ENCODE data around the gene MICU1. TPM values are rescaled to one million over a fixed set of nuclear protein-coding genes. Genes with fewer than 3 reads are reported as not detected.

The MICU1 gene
- polyA plus RNA-seq, 1 donor (not counting 4 experiments of a cell fraction or from before 2014, with no cell fraction given): 19.4 TPM

GRCh38 chr10:72505435-72505834 lies 120.4 kb downstream of the MICU1 start:
- Histone ChIP-seq H3K36me3 (ENCODE audit: control insufficient read depth in 2 of 2, extremely low read depth in 1 of 2, insufficient read depth in 2 of 2, low read length in 2 of 2) (no peaks in the 10 kb centered on the region), H3K4me2 (ENCODE audit: control insufficient read depth, extremely low read depth, insufficient read depth, low read depth, low read length) (no peak overlapping the region), H4K20me1 (ENCODE audit: control insufficient read depth, extremely low read depth, insufficient read depth, low read length) (no peaks in the 10 kb centered on the region), H3K9me3 (ENCODE audit: control insufficient read depth, low read depth, low read length) (no peaks in the 10 kb centered on the region), H3K9ac (ENCODE audit: control insufficient read depth, extremely low read depth, insufficient read depth, low read length) (no peak overlapping the region), H3K27ac (ENCODE audit: control insufficient read depth, insufficient read depth, low read length) (no peak overlapping the region), H3K4me3 (ENCODE audit: control insufficient read depth in 2 of 3, extremely low read depth in 1 of 3, insufficient read depth in 2 of 3, low read depth in 1 of 3, low read length in 3 of 3) (no peak overlapping the region), H3K4me1 (ENCODE audit: control insufficient read depth, extremely low read depth, insufficient read depth, low read length) (no peaks in the 10 kb centered on the region), H3K9me1 (ENCODE audit: control insufficient read depth, extremely low read depth, insufficient read depth, low read length) (no peaks in the 10 kb centered on the region), H2AFZ (ENCODE audit: control insufficient read depth, low read length) (no peak overlapping the region), H3K79me2 (ENCODE audit: control insufficient read depth, insufficient read depth, low read length) (no peaks in the 10 kb centered on the region), H3K27me3 (ENCODE audit: control insufficient read depth, extremely low read depth, insufficient read depth, low read length) (no peaks in the 10 kb centered on the region)
- DNase-seq (ENCODE audit: low read depth, low spot score) (no peak), FAIRE-seq (no peak)
- TF ChIP-seq EZH2 (IDR thresholded peaks at IDR 0.05; ENCODE audit: low read length): no peak
- TF ChIP-seq, protein P1, sequence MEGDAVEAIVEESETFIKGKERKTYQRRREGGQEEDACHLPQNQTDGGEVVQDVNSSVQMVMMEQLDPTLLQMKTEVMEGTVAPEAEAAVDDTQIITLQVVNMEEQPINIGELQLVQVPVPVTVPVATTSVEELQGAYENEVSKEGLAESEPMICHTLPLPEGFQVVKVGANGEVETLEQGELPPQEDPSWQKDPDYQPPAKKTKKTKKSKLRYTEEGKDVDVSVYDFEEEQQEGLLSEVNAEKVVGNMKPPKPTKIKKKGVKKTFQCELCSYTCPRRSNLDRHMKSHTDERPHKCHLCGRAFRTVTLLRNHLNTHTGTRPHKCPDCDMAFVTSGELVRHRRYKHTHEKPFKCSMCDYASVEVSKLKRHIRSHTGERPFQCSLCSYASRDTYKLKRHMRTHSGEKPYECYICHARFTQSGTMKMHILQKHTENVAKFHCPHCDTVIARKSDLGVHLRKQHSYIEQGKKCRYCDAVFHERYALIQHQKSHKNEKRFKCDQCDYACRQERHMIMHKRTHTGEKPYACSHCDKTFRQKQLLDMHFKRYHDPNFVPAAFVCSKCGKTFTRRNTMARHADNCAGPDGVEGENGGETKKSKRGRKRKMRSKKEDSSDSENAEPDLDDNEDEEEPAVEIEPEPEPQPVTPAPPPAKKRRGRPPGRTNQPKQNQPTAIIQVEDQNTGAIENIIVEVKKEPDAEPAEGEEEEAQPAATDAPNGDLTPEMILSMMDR (optimal IDR thresholded peaks at IDR 0.05 in 1 of 3, IDR thresholded peaks at IDR 0.05 in 1 of 3, conservative IDR thresholded peaks at IDR 0.05 in 1 of 3; ENCODE audit: extremely low read depth in 1 of 3, insufficient read depth in 2 of 3, low read length in 3 of 3): no peak
- dilution Hi-C loops (cut with MboI; ENCODE audit: extremely low pct_ligation_motif_present, low sequenced_read_pairs): no loop called here

- Histone ChIP-seq H3K9ac (ENCODE audit: control insufficient read depth, extremely low read depth, insufficient read depth, low read length) (no peak overlapping the region), H3K9me3 (ENCODE audit: control insufficient read depth, low read depth, low read length) (no peaks in the 10 kb centered on the region), H3K36me3 (ENCODE audit: control insufficient read depth in 2 of 2, extremely low read depth in 1 of 2, insufficient read depth in 2 of 2, low read length in 2 of 2) (no peaks in the 10 kb centered on the region), H3K4me1 (ENCODE audit: control insufficient read depth, extremely low read depth, insufficient read depth, low read length) (no peaks in the 10 kb centered on the region), H3K4me2 (ENCODE audit: control insufficient read depth, extremely low read depth, insufficient read depth, low read depth, low read length) (no peak overlapping the region), H4K20me1 (ENCODE audit: control insufficient read depth, extremely low read depth, insufficient read depth, low read length) (no peaks in the 10 kb centered on the region), H3K9me1 (ENCODE audit: control insufficient read depth, extremely low read depth, insufficient read depth, low read length) (no peaks in the 10 kb centered on the region), H3K27me3 (ENCODE audit: control insufficient read depth, extremely low read depth, insufficient read depth, low read length) (no peaks in the 10 kb centered on the region), H2AFZ (ENCODE audit: control insufficient read depth, low read length) (no peak overlapping the region), H3K4me3 (ENCODE audit: control insufficient read depth in 2 of 3, extremely low read depth in 1 of 3, insufficient read depth in 2 of 3, low read depth in 1 of 3, low read length in 3 of 3) (no peak overlapping the region), H3K27ac (ENCODE audit: control insufficient read depth, insufficient read depth, low read length) (no peak overlapping the region), H3K79me2 (ENCODE audit: control insufficient read depth, insufficient read depth, low read length) (no peaks in the 10 kb centered on the region)
- dilution Hi-C loops (cut with MboI; ENCODE audit: extremely low pct_ligation_motif_present, low sequenced_read_pairs): no loop called here
- no peak for TF ChIP-seq EZH2 (IDR thresholded peaks at IDR 0.05; ENCODE audit: low read length)
- FAIRE-seq (no peak), DNase-seq (ENCODE audit: low read depth, low spot score) (no peak)
Observed at GRCh38 chr10:72503694-72504438, 122.0 kb downstream of the MICU1 start.

DNA sequence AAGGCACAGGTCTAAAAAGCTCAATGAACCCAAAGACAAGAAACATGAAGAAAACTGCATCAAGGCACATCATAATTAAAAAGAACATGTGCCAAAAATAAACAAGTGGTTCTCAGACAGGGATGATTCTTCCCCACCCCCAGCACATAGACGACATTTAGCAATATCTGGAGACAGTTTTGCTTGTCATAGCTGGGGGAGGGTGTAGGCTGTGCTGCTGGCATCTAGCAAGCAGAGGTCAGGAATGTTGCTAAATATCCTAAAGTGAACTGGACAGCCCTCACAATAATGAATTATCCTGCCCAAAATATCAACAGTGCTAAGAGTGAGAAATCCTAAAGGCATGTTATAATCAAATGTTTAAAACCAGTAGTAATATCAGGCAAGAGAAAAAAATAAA lies 122.6 kb downstream of the MICU1 start:
- Histone ChIP-seq H4K20me1 (ENCODE audit: control insufficient read depth, extremely low read depth, insufficient read depth, low read length) (no peaks in the 10 kb centered on the region), H3K27me3 (ENCODE audit: control insufficient read depth, extremely low read depth, insufficient read depth, low read length) (no peaks in the 10 kb centered on the region), H3K4me1 (ENCODE audit: control insufficient read depth, extremely low read depth, insufficient read depth, low read length) (no peaks in the 10 kb centered on the region), H3K9me1 (ENCODE audit: control insufficient read depth, extremely low read depth, insufficient read depth, low read length) (no peaks in the 10 kb centered on the region), H3K4me3 (ENCODE audit: control insufficient read depth in 2 of 3, extremely low read depth in 1 of 3, insufficient read depth in 2 of 3, low read depth in 1 of 3, low read length in 3 of 3) (no peak overlapping the region), H3K4me2 (ENCODE audit: control insufficient read depth, extremely low read depth, insufficient read depth, low read depth, low read length) (no peak overlapping the region), H3K27ac (ENCODE audit: control insufficient read depth, insufficient read depth, low read length) (no peak overlapping the region), H3K9ac (ENCODE audit: control insufficient read depth, extremely low read depth, insufficient read depth, low read length) (no peak overlapping the region), H3K9me3 (ENCODE audit: control insufficient read depth, low read depth, low read length) (no peaks in the 10 kb centered on the region), H3K79me2 (ENCODE audit: control insufficient read depth, insufficient read depth, low read length) (no peaks in the 10 kb centered on the region), H3K36me3 (ENCODE audit: control insufficient read depth in 2 of 2, extremely low read depth in 1 of 2, insufficient read depth in 2 of 2, low read length in 2 of 2) (no peaks in the 10 kb centered on the region), H2AFZ (ENCODE audit: control insufficient read depth, low read length) (no peak overlapping the region)
- DNase-seq (ENCODE audit: low read depth, low spot score) (no peak), FAIRE-seq (peak; percentile 55)
- no peak for TF ChIP-seq EZH2 (IDR thresholded peaks at IDR 0.05; ENCODE audit: low read length)
- TF ChIP-seq, protein P1 (optimal IDR thresholded peaks at IDR 0.05 in 1 of 3, IDR thresholded peaks at IDR 0.05 in 1 of 3, conservative IDR thresholded peaks at IDR 0.05 in 1 of 3; ENCODE audit: extremely low read depth in 1 of 3, insufficient read depth in 2 of 3, low read length in 3 of 3): no peak
- dilution Hi-C loops (cut with MboI; ENCODE audit: extremely low pct_ligation_motif_present, low sequenced_read_pairs): no loop called here

Data from keratinocyte (primary cell).